ENCODE measurements around the gene HSDL2. TPM values are rescaled to one million over a fixed set of nuclear protein-coding genes. Genes with fewer than 3 reads are reported as not detected.

Gene HSDL2
- total and polyA plus RNA-seq, 2 of the 4 experiments (the other 2 are of a cell fraction), result 17.7 to 65.8 TPM

DNA sequence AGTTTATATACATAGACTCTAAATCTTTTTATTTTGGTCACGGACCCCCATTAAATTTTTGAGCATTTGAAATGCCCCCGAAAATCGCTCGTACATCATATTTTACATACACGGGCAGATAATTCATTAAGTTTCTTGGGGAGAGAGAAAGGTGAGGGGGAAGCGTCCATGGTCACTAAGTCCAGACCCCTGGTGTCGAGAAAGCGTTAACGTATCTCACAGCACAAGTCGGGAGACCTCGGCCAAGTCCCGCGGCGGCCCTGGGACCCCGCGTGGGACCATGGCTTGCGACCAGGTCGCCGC lies 47.3 kb upstream of the HSDL2 start:
- H3K14ac ChIP-seq (replicated peaks; ENCODE audit: low read depth, low read length), result peak overlapping the region; percentile 77
- H3K4ac ChIP-seq (ENCODE audit: low read depth, low read length), result peak overlapping the region; percentile 81
- no TSS peak for BruUV-seq (replicated peaks)
- peaks cover 3% of the 10 kb centered on the region; the same call in 1 of the 2 replicates for H3K4me1 ChIP-seq (ENCODE audit: control insufficient read depth, insufficient read depth, low read length)
- peak overlapping the region; percentile 41; the same call in 1 of the 3 replicates for H2BK15ac ChIP-seq (ENCODE audit: low read depth, low read length)
- H3K27me3 ChIP-seq (ENCODE audit: control insufficient read depth, insufficient read depth, low read length), result no peaks in the 10 kb centered on the region
- H2BK120ac ChIP-seq (ENCODE audit: low read depth, low read length), result no peak overlapping the region
- peak overlapping the region; percentile 95 for H3K4me3 ChIP-seq (ENCODE audit: insufficient read depth, low read depth, low read length)
- H3K36me3 ChIP-seq (ENCODE audit: control insufficient read depth, insufficient read depth, low read length), result no peaks in the 10 kb centered on the region
- no peak overlapping the region for H4K91ac ChIP-seq (ENCODE audit: insufficient read depth, low read depth, low read length)
- peak overlapping the region; percentile 53 for H3K18ac ChIP-seq (ENCODE audit: low read depth, low read length)
- no peak for ATAC-seq (ENCODE audit: low read depth)
- H4K8ac ChIP-seq (ENCODE audit: low read depth in 2 of 2, low read length in 2 of 2), result peak overlapping the region in 1 of 2 experiments; percentile 37; a peak in 2 of 4 replicates
- peak; percentile 15; the same call in 1 of the 2 replicates for TF ChIP-seq RAD21 (IDR thresholded peaks at IDR 0.05; ENCODE audit: low read length)
- TF ChIP-seq, protein P1, sequence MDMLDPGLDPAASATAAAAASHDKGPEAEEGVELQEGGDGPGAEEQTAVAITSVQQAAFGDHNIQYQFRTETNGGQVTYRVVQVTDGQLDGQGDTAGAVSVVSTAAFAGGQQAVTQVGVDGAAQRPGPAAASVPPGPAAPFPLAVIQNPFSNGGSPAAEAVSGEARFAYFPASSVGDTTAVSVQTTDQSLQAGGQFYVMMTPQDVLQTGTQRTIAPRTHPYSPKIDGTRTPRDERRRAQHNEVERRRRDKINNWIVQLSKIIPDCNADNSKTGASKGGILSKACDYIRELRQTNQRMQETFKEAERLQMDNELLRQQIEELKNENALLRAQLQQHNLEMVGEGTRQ (IDR thresholded peaks at IDR 0.05; ENCODE audit: low read depth, low read length), result no peak
- no peak for TF ChIP-seq BHLHE40 (IDR thresholded peaks at IDR 0.05; ENCODE audit: low read depth, low read length)
- TF ChIP-seq, protein P2, sequence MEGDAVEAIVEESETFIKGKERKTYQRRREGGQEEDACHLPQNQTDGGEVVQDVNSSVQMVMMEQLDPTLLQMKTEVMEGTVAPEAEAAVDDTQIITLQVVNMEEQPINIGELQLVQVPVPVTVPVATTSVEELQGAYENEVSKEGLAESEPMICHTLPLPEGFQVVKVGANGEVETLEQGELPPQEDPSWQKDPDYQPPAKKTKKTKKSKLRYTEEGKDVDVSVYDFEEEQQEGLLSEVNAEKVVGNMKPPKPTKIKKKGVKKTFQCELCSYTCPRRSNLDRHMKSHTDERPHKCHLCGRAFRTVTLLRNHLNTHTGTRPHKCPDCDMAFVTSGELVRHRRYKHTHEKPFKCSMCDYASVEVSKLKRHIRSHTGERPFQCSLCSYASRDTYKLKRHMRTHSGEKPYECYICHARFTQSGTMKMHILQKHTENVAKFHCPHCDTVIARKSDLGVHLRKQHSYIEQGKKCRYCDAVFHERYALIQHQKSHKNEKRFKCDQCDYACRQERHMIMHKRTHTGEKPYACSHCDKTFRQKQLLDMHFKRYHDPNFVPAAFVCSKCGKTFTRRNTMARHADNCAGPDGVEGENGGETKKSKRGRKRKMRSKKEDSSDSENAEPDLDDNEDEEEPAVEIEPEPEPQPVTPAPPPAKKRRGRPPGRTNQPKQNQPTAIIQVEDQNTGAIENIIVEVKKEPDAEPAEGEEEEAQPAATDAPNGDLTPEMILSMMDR (conservative IDR thresholded peaks at IDR 0.05; ENCODE audit: low read depth, low read length), result 0 out of 2 replicates have a peak, but pooled peaks have one; percentile 14
- TF ChIP-seq MXI1 (IDR thresholded peaks at IDR 0.05; ENCODE audit: borderline replicate concordance, low read depth, low read length), result no peak
- peak overlapping the region; percentile 99 for H2AK9ac ChIP-seq (replicated peaks; ENCODE audit: low read depth, low read length, poor library complexity)
- CTCF ChIA-PET, result interaction anchor here (0.8 to 2.4 kb wide), 2 partner anchors 12 to 235 kb away, joined by 3 to 11 read pairs; no protein-coding TSS in a partner anchor
- DNase-seq, result no peak
- no peaks in the 10 kb centered on the region for H3K9me3 ChIP-seq (ENCODE audit: control insufficient read depth, insufficient read depth, low read length)
- POLR2A ChIA-PET (ENCODE audit: unreplicated experiment), result interaction anchor here (0.6 kb wide), 1 partner anchor 35 kb away, joined by 3 read pairs; no protein-coding TSS in a partner anchor
- H3K56ac ChIP-seq (ENCODE audit: extremely low read depth, insufficient read depth, low read length), result peak overlapping the region; percentile 52
- peak overlapping the region; percentile 93 for H3K9ac ChIP-seq (ENCODE audit: low read depth, low read length)
- peak overlapping the region; percentile 25; the same call in 1 of the 2 replicates for H2AK5ac ChIP-seq (ENCODE audit: low read depth, low read length)
- peak overlapping the region; percentile 94 for H3K27ac ChIP-seq (ENCODE audit: insufficient read depth, low read length)
- in situ Hi-C loops (cut with MboI; ENCODE audit: low sequenced_read_pairs), result no loop called here
- dilution Hi-C loops (cut with HindIII; ENCODE audit: low sequenced_read_pairs, unreplicated experiment), result no loop called here
- H3K9me1 ChIP-seq (ENCODE audit: insufficient read depth, low read length), result no peaks in the 10 kb centered on the region
- H2AFZ ChIP-seq (replicated peaks; ENCODE audit: low read length, poor library complexity), result peak overlapping the region; percentile 98
- no peak overlapping the region for H2BK20ac ChIP-seq (ENCODE audit: low read depth, low read length)
- WGBS, 2 experiments (ENCODE audit: extremely low coverage in 2 of 2, insufficient read length in 1 of 2), result 0% methylated on average over 10 of the region's 19 CpGs; no CpG with 5 or more reads in 1 of the 2 experiments
- intact Hi-C loops (cut with micrococcal nuclease), result loop anchor here (5.0 to 10.0 kb wide), 2 partner anchors 110 to 568 kb away; no protein-coding TSS in a partner anchor
- peak overlapping the region; percentile 92 for H2BK5ac ChIP-seq (ENCODE audit: low read depth, low read length, poor library complexity, severe bottlenecking)
- peak overlapping the region; percentile 58 for H3K4me2 ChIP-seq (ENCODE audit: low read depth, low read length)
- peak overlapping the region; percentile 92 for H3K23ac ChIP-seq (ENCODE audit: low read depth, low read length)
- H4K5ac ChIP-seq (ENCODE audit: low read depth, low read length), result peak overlapping the region; percentile 30; the same call in 1 of the 2 replicates
- peaks cover 17% of the 10 kb centered on the region for H4K20me1 ChIP-seq (ENCODE audit: insufficient read depth, low read length)
- peaks cover 0 to 25% of the 10 kb centered on the region in 2 experiments; a peak in 3 of 4 replicates for H3K79me1 ChIP-seq (ENCODE audit: low read depth in 1 of 2, low read length in 2 of 2)
